Keratinocyte (primary cell): Measurements from ENCODE around the gene DBR1.

Experiments used
- CTCF ChIP-seq, 3 experiments: IDR thresholded peaks in 1 of 3; conservative IDR thresholded peaks in 1 of 3; optimal IDR thresholded peaks in 1 of 3; 2 replicates in 2 of 3; 3 replicates in 1 of 3; pipeline versions ENCODE3 to v1.5.1; 2011; ENCODE audit warnings: low read length in 3 of 3, mild to moderate bottlenecking in 3 of 3, moderate library complexity in 2 of 3, control low read depth in 1 of 3, inconsistent platforms in 1 of 3; ENCODE audit not compliant: insufficient read depth in 2 of 3; ENCODE audit errors: extremely low read depth in 1 of 3
- EZH2 ChIP-seq: IDR thresholded peaks from one replicate; pipeline ENCODE4 v1.6.1; 2012; ENCODE audit warnings: inconsistent platforms, mild to moderate bottlenecking, low read length, moderate library complexity

GRCh38 chr3:138188013-138188730, 13.5 kb upstream of the DBR1 start:
- TF ChIP-seq CTCF (optimal IDR thresholded peaks at IDR 0.05 in 1 of 3, IDR thresholded peaks at IDR 0.05 in 1 of 3, conservative IDR thresholded peaks at IDR 0.05 in 1 of 3; ENCODE audit: extremely low read depth in 1 of 3, insufficient read depth in 2 of 3, low read length in 3 of 3) (no peak), EZH2 (no peak)
